ENCODE measurements around the gene FAM184A. TPM values are rescaled to one million over a fixed set of nuclear protein-coding genes. Genes with fewer than 3 reads are reported as not detected.

FAM184A gene
- total RNA-seq, 1 experiment from 2014 or later = 0.79 TPM

GRCh38 chr6:119096721-119097565 lies 18.5 kb upstream of the FAM184A start:
- DNase-seq (ENCODE audit: low read depth) = no peak

GRCh38 chr6:119090256-119090655 lies 11.8 kb upstream of the FAM184A start:
- no peak for DNase-seq (ENCODE audit: low read depth)

GRCh38 chr6:119084784-119085183 lies 6.3 kb upstream of the FAM184A start:
- DNase-seq (ENCODE audit: low read depth) = no peak

- DNase-seq (ENCODE audit: low read depth) = no peak
Measured at GRCh38 chr6:119083007-119083406, 4.5 kb upstream of the FAM184A start.

- peak; percentile 26 for DNase-seq (ENCODE audit: low read depth)
Measured at GRCh38 chr6:119079283-119079809, 882 bp upstream of the FAM184A start.

GRCh38 chr6:119077643-119078375 lies 655 bp downstream of the FAM184A start:
- peak; percentile 11 for DNase-seq (ENCODE audit: low read depth)

- DNase-seq (ENCODE audit: low read depth) = no peak
Measured at GRCh38 chr6:119077391-119077642, 1.1 kb downstream of the FAM184A start.

GRCh38 chr6:119076576-119077390 lies 1.7 kb downstream of the FAM184A start:
- no peak for DNase-seq (ENCODE audit: low read depth)

- DNase-seq (ENCODE audit: low read depth) = no peak
Measured at GRCh38 chr6:119076173-119076572, 2.3 kb downstream of the FAM184A start.

- no peak for DNase-seq (ENCODE audit: low read depth)
Measured at GRCh38 chr6:119075200-119075981, 3.1 kb downstream of the FAM184A start.

- DNase-seq (ENCODE audit: low read depth) = no peak
Measured at GRCh38 chr6:119073307-119074051, 5.0 kb downstream of the FAM184A start.

- no peak for DNase-seq (ENCODE audit: low read depth)
Measured at GRCh38 chr6:119071576-119071975, 6.9 kb downstream of the FAM184A start.

GRCh38 chr6:119067091-119067490 lies 11.4 kb downstream of the FAM184A start:
- DNase-seq (ENCODE audit: low read depth) = no peak

GRCh38 chr6:119066517-119066916 lies 11.9 kb downstream of the FAM184A start:
- DNase-seq (ENCODE audit: low read depth) = no peak

GRCh38 chr6:119065955-119066354 lies 12.5 kb downstream of the FAM184A start:
- no peak for DNase-seq (ENCODE audit: low read depth)

GRCh38 chr6:119065382-119065781 lies 13.1 kb downstream of the FAM184A start:
- DNase-seq (ENCODE audit: low read depth) = no peak

GRCh38 chr6:119063491-119063890 lies 15.0 kb downstream of the FAM184A start:
- DNase-seq (ENCODE audit: low read depth) = no peak

- no peak for DNase-seq (ENCODE audit: low read depth)
Measured at GRCh38 chr6:119061215-119061614, 17.2 kb downstream of the FAM184A start.

GRCh38 chr6:119060255-119060907 lies 18.1 kb downstream of the FAM184A start:
- DNase-seq (ENCODE audit: low read depth) = no peak

GRCh38 chr6:119055069-119055468 lies 23.4 kb downstream of the FAM184A start:
- DNase-seq (ENCODE audit: low read depth) = no peak

All from M059J (cell line).